ENCODE results near the gene KLK8. TPM values are rescaled to one million over a fixed set of nuclear protein-coding genes. Genes with fewer than 3 reads are reported as not detected.

Gene KLK8
- total RNA-seq, 2 donors from 2014 or later: 1.1 TPM; not detected in 1

DNA sequence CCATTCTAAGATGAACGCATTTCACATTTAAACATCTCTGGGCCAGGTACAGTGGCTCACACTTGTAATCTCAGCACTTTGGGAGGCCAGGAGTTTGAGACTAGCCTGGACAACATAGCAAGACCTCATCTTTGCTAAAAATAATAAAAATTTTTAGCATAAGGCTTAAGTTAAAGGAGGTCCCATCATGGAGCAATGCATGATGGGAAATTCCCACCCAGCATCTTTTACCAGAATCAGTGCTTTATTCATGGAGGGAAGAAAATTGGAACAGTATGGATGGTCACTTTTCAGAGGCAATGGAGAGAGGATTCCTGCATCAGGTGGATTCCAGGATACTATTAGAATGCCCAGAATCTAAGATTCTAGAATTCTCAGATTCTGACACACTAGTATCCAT is 3.8 kb upstream of the KLK8 start:
- Histone ChIP-seq H3K27me3 (ENCODE audit: control insufficient read depth, insufficient read depth, low read length, poor library complexity, severe bottlenecking) (peaks cover 17% of the 10 kb centered on the region), H3K36me3 (ENCODE audit: control insufficient read depth, insufficient read depth, low read length) (no peaks in the 10 kb centered on the region), H3K9me3 (ENCODE audit: control insufficient read depth, low read length) (no peaks in the 10 kb centered on the region), H3K4me1 (ENCODE audit: control insufficient read depth, insufficient read depth, low read length) (no peaks in the 10 kb centered on the region), H3K4me3 (ENCODE audit: low read length) (no peak overlapping the region), H3K27ac (ENCODE audit: low read depth, low read length) (no peak overlapping the region), H3K9ac (ENCODE audit: extremely low read depth, low read length, poor library complexity, severe bottlenecking) (no peak overlapping the region)
- Mint-ChIP-seq H3K4me1 (peaks cover 14% of the 10 kb centered on the region), H3K9me3 (no peaks in the 10 kb centered on the region), H3K27me3 (ENCODE audit: insufficient read depth) (peaks cover 65% of the 10 kb centered on the region), H3K36me3 (ENCODE audit: low read depth) (no peaks in the 10 kb centered on the region), H3K4me3 (no peak overlapping the region), H3K27ac (no peak overlapping the region)
- DNase-seq: no peak
- 77 to 97% methylated on average over 1 of the region's 1 CpG for WGBS, 2 experiments (ENCODE audit: insufficient coverage in 1 of 2, insufficient read length in 1 of 2)
- TF ChIP-seq, protein P1, sequence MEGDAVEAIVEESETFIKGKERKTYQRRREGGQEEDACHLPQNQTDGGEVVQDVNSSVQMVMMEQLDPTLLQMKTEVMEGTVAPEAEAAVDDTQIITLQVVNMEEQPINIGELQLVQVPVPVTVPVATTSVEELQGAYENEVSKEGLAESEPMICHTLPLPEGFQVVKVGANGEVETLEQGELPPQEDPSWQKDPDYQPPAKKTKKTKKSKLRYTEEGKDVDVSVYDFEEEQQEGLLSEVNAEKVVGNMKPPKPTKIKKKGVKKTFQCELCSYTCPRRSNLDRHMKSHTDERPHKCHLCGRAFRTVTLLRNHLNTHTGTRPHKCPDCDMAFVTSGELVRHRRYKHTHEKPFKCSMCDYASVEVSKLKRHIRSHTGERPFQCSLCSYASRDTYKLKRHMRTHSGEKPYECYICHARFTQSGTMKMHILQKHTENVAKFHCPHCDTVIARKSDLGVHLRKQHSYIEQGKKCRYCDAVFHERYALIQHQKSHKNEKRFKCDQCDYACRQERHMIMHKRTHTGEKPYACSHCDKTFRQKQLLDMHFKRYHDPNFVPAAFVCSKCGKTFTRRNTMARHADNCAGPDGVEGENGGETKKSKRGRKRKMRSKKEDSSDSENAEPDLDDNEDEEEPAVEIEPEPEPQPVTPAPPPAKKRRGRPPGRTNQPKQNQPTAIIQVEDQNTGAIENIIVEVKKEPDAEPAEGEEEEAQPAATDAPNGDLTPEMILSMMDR (conservative IDR thresholded peaks at IDR 0.05): no peak

DNA sequence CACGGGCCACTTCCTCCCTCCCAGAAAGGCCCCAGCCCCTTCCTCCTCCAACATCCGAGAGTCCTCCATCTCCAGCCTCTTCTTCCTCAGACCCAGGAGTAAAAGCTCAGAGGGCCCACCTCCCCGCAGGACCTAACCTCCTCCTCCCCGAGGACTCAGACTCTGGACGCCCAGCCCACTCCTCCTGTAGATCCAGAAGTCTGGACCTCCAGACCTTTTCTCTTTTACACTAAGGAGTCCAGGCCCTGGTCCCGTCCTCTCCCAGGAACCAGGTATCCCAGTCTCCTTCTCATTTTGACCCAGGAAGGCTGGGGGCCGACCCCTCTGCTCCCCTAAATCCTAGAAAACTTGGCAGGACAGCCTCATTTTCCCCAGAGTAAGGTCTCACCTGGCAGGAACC is 1.9 kb upstream of the KLK8 start:
- Histone ChIP-seq H3K4me1 (ENCODE audit: control insufficient read depth, insufficient read depth, low read length) (no peaks in the 10 kb centered on the region), H3K9ac (ENCODE audit: extremely low read depth, low read length, poor library complexity, severe bottlenecking) (no peak overlapping the region), H3K9me3 (ENCODE audit: control insufficient read depth, low read length) (no peaks in the 10 kb centered on the region), H3K4me3 (ENCODE audit: low read length) (no peak overlapping the region), H3K27me3 (ENCODE audit: control insufficient read depth, insufficient read depth, low read length, poor library complexity, severe bottlenecking) (peaks cover 12% of the 10 kb centered on the region), H3K36me3 (ENCODE audit: control insufficient read depth, insufficient read depth, low read length) (no peaks in the 10 kb centered on the region), H3K27ac (ENCODE audit: low read depth, low read length) (no peak overlapping the region)
- no peak for DNase-seq
- Mint-ChIP-seq H3K27me3 (ENCODE audit: insufficient read depth) (peaks cover 57% of the 10 kb centered on the region), H3K4me3 (no peak overlapping the region), H3K27ac (no peak overlapping the region), H3K4me1 (peaks cover 14% of the 10 kb centered on the region), H3K36me3 (ENCODE audit: low read depth) (no peaks in the 10 kb centered on the region), H3K9me3 (no peaks in the 10 kb centered on the region)
- 82 to 96% methylated on average over 4 to 7 of the region's 7 CpGs for WGBS, 2 experiments (ENCODE audit: insufficient coverage in 1 of 2, insufficient read length in 1 of 2)
- TF ChIP-seq, protein P1 (conservative IDR thresholded peaks at IDR 0.05): no peak

DNA sequence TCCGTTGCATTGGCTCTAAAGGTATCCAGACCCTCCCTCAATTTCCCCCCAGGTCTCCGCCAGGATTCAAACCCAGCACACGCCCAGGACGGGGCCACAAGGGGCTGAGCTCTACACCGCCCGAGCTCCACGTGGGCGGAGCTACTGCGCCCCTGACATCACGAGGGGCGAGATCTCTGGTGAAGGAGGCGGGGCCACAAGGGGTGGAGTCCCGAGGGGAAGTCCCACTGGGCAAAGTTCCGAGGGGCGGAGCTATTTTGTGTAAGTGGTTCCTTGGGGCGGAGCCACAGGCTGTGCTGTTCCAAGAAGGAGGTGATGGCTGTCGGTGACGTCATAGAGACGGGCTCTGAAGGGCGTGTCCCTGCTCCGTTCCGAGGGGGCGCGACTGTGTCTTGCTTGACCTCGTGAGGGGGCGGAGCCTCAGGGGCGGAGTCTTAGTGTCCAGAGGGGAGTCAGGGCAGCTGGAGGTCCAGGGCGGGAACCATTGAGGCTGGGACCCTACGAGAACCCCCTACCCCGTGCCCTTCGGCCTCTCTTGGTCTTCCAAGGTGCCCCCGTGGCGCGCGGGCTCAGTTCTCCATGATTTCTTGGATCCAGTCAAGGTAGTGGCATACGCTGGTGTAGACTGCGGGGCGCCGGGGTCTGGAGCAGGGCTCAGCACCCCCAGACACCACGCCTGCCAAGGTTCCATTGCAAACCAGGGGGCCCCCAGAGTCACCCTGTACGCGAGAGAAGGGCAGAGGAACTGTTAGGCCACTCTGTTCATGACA is 1.3 kb upstream of the KLK8 start:
- no peaks in the 10 kb centered on the region for H3K4me1 ChIP-seq (ENCODE audit: control insufficient read depth, insufficient read depth, low read length)
- no peak overlapping the region for H3K9ac ChIP-seq (ENCODE audit: extremely low read depth, low read length, poor library complexity, severe bottlenecking)
- no peak overlapping the region for H3K4me3 ChIP-seq (ENCODE audit: low read length)
- H3K27ac Mint-ChIP-seq: peak overlapping the region; percentile 68
- H3K36me3 Mint-ChIP-seq (ENCODE audit: low read depth): no peaks in the 10 kb centered on the region
- H3K4me3 Mint-ChIP-seq: peak overlapping the region; percentile 49
- H3K36me3 ChIP-seq (ENCODE audit: control insufficient read depth, insufficient read depth, low read length): no peaks in the 10 kb centered on the region
- TF ChIP-seq, protein P1 (conservative IDR thresholded peaks at IDR 0.05): no peak
- peak; percentile 96 for DNase-seq
- H3K9me3 ChIP-seq (ENCODE audit: control insufficient read depth, low read length): no peaks in the 10 kb centered on the region
- peaks cover 14% of the 10 kb centered on the region for H3K4me1 Mint-ChIP-seq
- no peaks in the 10 kb centered on the region for H3K9me3 Mint-ChIP-seq
- H3K27me3 ChIP-seq (ENCODE audit: control insufficient read depth, insufficient read depth, low read length, poor library complexity, severe bottlenecking): peaks cover 14% of the 10 kb centered on the region
- H3K27ac ChIP-seq (ENCODE audit: low read depth, low read length): no peak overlapping the region
- WGBS, 2 experiments (ENCODE audit: insufficient coverage in 1 of 2, insufficient read length in 1 of 2): 91 to 95% methylated on average over 30 to 42 of the region's 42 CpGs
- peaks cover 61% of the 10 kb centered on the region for H3K27me3 Mint-ChIP-seq (ENCODE audit: insufficient read depth)

Data from endodermal cell (in vitro differentiated cells).